ENCODE measurements around the gene BEST2. TPM values are rescaled to one million over a fixed set of nuclear protein-coding genes. Genes with fewer than 3 reads are reported as not detected.
A peak's percentile ranks its signal among the peaks of the same experiment; 100 is the strongest.

BEST2 gene
- total RNA-seq, 1 experiment from 2014 or later: 0.10 TPM

GRCh38 chr19:12766051-12766521 is 14.5 kb downstream of the BEST2 start (continued):
- TF ChIP-seq ZNF274 (IDR thresholded peaks at IDR 0.05; ENCODE audit: low read depth, low read length) (no peak), POLR2AphosphoS5 (IDR thresholded peaks at IDR 0.05; ENCODE audit: low read depth, low read length) (peak; percentile 50; the same call in 1 of the 2 replicates)

DNA sequence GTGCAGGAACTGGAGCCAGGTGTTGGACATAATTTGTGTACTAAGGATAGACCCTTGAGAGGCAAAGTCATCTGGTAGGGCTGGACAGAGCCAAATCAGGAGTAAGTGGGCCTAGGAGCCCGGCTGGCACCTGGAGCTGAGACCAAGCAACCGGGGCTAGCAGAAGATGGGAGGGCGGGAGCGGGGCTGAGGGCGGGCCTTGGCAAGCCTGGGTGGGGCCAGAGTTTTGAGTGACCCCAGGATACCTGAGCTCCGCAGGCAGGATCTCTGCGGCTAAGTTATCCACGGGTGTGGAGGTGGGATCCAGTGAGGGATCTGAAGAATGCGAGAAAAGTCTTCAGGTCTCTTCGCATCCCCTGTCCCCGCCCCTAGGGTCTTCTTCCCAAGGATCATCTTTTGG is 15.6 kb downstream of the BEST2 start:
- Histone ChIP-seq H3K4me3 (replicated peaks in 1 of 2; ENCODE audit: low read depth in 1 of 2, low read length in 2 of 2) (no peak overlapping the region), H3K9me3 (ENCODE audit: control insufficient read depth in 1 of 2, insufficient read depth in 1 of 2, low read depth in 1 of 2, low read length in 2 of 2) (no peaks in the 10 kb centered on the region), H3K27ac (ENCODE audit: low read depth, low read length) (no peak overlapping the region), H3K9me2 (ENCODE audit: insufficient read depth) (no peaks in the 10 kb centered on the region), H4K20me1 (ENCODE audit: insufficient read depth) (no peaks in the 10 kb centered on the region), H2AFZ (ENCODE audit: low read depth, low read length, poor library complexity, severe bottlenecking) (no peak overlapping the region), H3K36me3 (ENCODE audit: control insufficient read depth in 1 of 2, insufficient read depth in 2 of 2, low read length in 2 of 2) (peaks cover 14 to 20% of the 10 kb centered on the region in 2 experiments), H3K79me2 (ENCODE audit: insufficient read depth, low read length) (no peaks in the 10 kb centered on the region), H3K4me1 (ENCODE audit: control insufficient read depth in 1 of 2, insufficient read depth in 2 of 2, low read length in 2 of 2) (peaks cover 5 to 16% of the 10 kb centered on the region in 2 experiments; a peak in 3 of 4 replicates), H3K27me3 (ENCODE audit: insufficient read depth, low read length) (no peaks in the 10 kb centered on the region), H3K9ac (ENCODE audit: low read length) (no peak overlapping the region), H3K4me2 (ENCODE audit: low read length) (no peak overlapping the region)
- RAD21 ChIA-PET (ENCODE audit: low non-redundant PET in 1 of 2, low total read pairs in 2 of 2, uncharacterized antibody in 2 of 2, unreplicated experiment in 2 of 2): interaction anchor here in 1 of 2 experiments (1.7 kb wide), 1 partner anchor 10 kb away, joined by 3 read pairs; no protein-coding TSS in a partner anchor
- no peak for TF ChIP-seq EGR1 (IDR thresholded peaks at IDR 0.05; ENCODE audit: low read depth)
- no peak for TF ChIP-seq POLR2A (IDR thresholded peaks at IDR 0.05; ENCODE audit: borderline replicate concordance, extremely low read depth, insufficient read depth, insufficient read length)
- no peak for TF ChIP-seq ATF3 (IDR thresholded peaks at IDR 0.05)
- TF ChIP-seq, protein P1, sequence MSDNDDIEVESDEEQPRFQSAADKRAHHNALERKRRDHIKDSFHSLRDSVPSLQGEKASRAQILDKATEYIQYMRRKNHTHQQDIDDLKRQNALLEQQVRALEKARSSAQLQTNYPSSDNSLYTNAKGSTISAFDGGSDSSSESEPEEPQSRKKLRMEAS (IDR thresholded peaks at IDR 0.05): no peak
- TF ChIP-seq SIN3A (IDR thresholded peaks at IDR 0.05; ENCODE audit: low read depth): no peak
- no peak for TF ChIP-seq POLR2AphosphoS5 (IDR thresholded peaks at IDR 0.05; ENCODE audit: low read depth, low read length)
- TF ChIP-seq TCF7L2 (IDR thresholded peaks at IDR 0.05; ENCODE audit: borderline replicate concordance, extremely low read depth, insufficient read depth, insufficient read length): no peak
- TF ChIP-seq REST (IDR thresholded peaks at IDR 0.05; ENCODE audit: low read depth): no peak
- no peak for TF ChIP-seq SRF (IDR thresholded peaks at IDR 0.05; ENCODE audit: low read depth)
- TF ChIP-seq CTCF (IDR thresholded peaks at IDR 0.05 in 2 of 3, conservative IDR thresholded peaks at IDR 0.05 in 1 of 3; ENCODE audit: borderline replicate concordance in 1 of 3, insufficient read depth in 1 of 3, low read depth in 2 of 3, low read length in 2 of 3): no peak
- no peak for TF ChIP-seq RAD21 (IDR thresholded peaks at IDR 0.05; ENCODE audit: low read depth)
- no peak for TF ChIP-seq SP1 (IDR thresholded peaks at IDR 0.05; ENCODE audit: low read depth)
- no TSS peak for BruUV-seq (replicated peaks)
- no peak for DNase-seq (ENCODE audit: low read depth, low spot score)
- POLR2A ChIA-PET: interaction anchor here (5.4 kb wide), 1 partner anchor 27 kb away, joined by 98 read pairs; the partner anchor contains the start of gene JUNB
- ATAC-seq: no peak
- CTCF ChIA-PET: interaction anchor here (1.2 to 4.5 kb wide), 5 partner anchors 9 to 80 kb away, joined by 4 to 123 read pairs (median 47); partner anchors contain the start of gene HOOK2
- intact Hi-C loops (cut with micrococcal nuclease): no loop called here

Measured in HCT116 (cell line).